ENCODE measurements around the gene APOBEC3G.

The APOBEC3G gene

GRCh38 chr22:39092111-39092862 is 15.2 kb downstream of the APOBEC3G start:
- no peak for FAIRE-seq

- no peak for FAIRE-seq
These were observed 17.8 kb downstream of the APOBEC3G start for GRCh38 chr22:39094717-39095389.

GRCh38 chr22:39095971-39096370 is 18.9 kb downstream of the APOBEC3G start:
- FAIRE-seq, result no peak

DNA sequence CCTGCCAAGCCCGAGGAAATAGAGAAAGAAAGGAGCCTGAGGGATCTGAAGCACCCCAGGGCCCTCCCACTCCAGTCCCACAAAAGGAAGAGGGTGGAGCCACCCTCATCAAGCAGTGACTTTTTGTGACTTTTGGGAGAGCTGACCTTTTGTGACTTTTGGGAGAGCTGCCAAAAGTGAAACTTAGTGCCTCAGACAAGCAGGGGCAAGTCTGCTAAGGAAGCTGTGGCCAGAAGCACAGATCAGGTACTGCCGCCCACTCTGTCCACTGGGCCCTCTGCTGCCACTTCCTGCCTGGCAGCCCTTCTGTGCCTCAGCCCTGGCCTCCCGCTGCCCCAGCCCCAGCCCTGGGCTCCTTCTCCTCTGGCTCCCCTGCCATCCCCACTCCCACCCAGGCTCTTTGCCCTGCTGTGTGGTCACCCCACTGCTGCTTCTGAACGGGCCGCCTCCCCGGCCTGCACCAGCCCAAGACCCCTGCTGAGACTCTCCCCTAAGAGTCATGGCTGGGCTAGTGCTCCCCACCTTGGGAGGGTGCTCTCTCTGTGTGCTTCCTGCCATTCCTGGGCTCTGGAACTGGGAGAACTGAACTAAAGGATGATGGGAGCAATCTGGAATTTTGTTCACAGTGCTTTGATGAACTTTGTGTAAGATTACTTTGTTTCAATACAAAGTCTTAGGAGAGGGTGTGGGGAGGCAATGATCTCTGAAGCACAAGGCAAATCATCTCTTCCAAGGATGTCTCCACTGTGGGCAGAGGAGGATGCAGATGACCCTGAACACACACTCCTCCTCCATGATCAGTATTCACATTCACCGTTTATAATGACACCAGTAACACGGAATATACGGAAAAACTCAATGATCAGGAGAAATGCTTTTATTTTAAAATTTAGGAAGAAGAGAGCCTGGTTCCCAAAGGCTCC is 20.3 kb downstream of the APOBEC3G start, which contains the start of gene APOBEC3H:
Gene APOBEC3H (plus strand): TSS at position 147 of the 923 bp plus-strand sequence. CDS start 3,035 bp downstream, outside the sequence.
- FAIRE-seq, result no peak

DNA sequence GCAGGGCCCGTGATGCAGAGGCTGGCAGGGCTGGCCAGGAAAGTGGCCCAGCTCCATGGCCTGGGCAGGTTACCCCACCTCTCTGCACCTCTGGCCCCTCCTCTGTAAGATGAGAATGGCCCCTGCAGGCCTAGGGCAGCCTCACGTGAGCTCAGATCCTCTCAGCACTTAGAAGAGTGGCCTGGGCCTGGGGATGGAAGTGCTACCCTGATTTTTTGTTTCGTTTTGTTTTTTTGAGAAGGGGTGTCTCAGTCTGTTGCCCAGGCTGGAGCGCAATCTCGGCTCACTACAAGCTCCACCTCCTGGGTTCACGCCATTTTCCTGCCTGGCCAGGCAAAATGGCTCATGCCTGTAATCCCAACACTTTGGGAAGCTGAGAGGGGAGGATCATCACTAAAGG is 21.0 kb downstream of the APOBEC3G start:
- no peak for FAIRE-seq

- FAIRE-seq, result no peak
These were observed 21.5 kb downstream of the APOBEC3G start for GRCh38 chr22:39098576-39098975.

- FAIRE-seq, result no peak
These were observed 24.2 kb downstream of the APOBEC3G start for GRCh38 chr22:39101226-39101625.

- FAIRE-seq, result no peak
These were observed 26.4 kb downstream of the APOBEC3G start for GRCh38 chr22:39103431-39103830.

DNA sequence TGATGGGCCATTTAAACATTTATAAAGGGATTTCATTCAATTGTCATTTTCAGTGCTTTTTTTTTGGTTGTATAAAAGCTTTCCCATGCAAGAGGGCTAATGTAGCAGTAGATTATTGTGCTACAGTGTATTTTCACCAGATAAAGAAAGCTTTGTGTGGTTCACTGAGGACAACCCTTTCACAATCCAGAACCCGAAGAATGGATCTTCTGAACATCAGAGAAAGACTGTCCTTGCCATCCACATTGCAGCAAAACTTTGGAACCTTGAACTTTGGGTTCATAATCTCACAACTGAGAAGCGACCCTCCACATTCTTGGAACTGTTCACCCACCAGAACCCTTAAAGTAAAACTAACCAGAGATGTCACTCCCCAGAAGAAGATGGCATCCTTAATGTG is 29.3 kb downstream of the APOBEC3G start:
- no peak for FAIRE-seq

GRCh38 chr22:39108487-39108886 is 31.4 kb downstream of the APOBEC3G start:
- FAIRE-seq, result no peak

DNA sequence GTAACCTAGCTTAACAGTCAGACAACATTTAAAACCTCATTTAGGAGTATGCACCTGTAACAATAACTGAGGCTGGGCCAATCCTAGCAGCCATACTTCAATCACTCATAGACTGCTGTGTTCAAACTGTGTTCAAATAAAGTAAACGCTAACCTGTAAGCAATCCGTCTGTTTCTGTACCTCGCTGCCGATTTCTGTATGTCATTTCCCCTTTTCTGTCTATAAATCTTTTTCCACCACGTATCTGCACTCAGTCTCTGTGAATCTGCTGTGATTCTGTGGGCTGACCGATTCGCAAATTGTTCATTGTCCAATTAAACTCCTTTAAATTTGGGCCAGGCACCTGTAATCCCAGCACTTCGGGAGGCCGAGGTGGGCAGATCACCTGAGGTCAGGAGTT is 32.3 kb downstream of the APOBEC3G start:
- FAIRE-seq, result no peak

GRCh38 chr22:39110631-39111561 is 33.8 kb downstream of the APOBEC3G start:
- no peak for FAIRE-seq

- no peak for FAIRE-seq
These were observed 37.0 kb downstream of the APOBEC3G start for GRCh38 chr22:39114112-39114511.

- no peak for FAIRE-seq
These were observed 38.5 kb downstream of the APOBEC3G start for GRCh38 chr22:39115570-39115969.

GRCh38 chr22:39115977-39116621 is 39.0 kb downstream of the APOBEC3G start:
- FAIRE-seq, result no peak

DNA sequence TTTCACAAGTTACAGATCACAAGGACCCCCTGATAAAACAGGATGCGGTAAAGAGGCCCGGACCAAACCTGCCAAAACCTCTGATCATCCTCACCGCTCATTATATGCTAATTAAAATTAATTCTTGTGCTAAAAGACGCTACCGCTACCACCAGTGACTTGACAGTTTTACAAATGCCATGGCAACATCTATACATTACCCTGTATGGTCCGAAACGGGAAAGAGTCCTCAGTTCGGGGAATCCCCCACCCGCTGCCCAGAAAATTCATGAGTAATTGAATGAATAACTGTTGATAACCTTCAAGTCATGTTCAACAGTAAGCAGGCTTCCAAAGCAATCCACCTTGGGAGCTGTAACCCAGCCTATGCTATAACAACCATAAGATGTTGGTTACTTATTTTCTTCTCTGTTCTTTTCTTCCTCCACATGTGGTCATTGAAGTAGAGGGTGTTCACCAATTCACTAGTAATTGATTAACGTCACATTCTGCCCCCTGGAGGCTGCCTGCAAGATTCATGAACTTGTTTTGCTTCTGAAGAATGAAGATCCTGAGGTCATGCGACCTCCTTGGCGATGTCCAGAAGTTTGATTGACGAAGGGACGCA is 40.6 kb downstream of the APOBEC3G start:
- FAIRE-seq, result no peak

DNA sequence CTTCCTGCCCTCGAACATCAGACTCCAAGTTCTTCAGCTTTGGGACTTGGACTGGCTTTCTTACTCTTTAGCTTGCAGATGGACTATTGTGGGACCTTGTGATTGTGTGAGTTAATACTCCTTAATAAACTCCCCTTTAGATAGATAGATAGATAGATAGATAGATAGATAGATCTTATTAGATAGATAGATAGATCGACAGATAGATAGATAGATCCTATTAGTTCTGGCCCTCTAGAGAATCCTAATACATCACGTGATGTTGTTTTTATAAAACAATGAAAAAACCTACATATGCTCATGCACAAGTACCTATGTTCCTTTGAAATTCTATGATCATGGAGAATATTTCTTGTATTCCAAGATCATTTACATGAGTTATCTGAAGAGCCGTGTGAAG is 43.9 kb downstream of the APOBEC3G start:
- no peak for FAIRE-seq

DNA sequence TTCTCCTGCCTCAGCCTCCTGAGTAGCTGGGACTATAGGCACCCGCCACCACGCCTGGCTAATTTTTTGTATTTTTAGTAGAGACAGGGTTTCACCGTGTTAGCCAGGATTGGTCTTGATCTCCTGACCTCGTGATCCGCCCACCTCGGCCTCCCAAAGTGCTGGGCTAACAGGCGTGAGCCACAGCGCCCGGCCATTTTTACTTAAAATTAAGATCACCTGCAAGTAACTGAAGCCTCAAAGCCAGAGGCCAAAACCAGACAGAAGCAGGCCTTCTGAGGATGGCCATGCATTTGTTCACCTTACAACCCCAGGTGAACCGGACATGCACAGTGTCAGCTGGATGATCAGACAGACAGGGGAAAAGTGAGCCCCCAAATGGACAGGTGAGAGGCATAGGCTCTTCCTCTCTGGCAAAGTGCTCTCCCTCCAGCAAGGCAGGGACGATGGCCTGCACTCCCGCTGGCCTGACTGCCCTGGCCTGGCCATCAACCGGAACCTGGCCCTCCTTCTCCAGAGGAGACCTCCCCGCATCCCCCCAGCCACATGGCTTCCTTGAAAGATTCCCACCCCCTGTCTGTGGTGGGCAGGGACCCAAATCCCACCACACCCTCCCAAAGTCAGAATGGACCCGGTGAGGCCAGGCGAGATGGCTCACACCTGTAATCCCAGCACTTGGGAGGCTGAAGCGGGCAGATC is 45.8 kb downstream of the APOBEC3G start:
- no peak for FAIRE-seq

DNA sequence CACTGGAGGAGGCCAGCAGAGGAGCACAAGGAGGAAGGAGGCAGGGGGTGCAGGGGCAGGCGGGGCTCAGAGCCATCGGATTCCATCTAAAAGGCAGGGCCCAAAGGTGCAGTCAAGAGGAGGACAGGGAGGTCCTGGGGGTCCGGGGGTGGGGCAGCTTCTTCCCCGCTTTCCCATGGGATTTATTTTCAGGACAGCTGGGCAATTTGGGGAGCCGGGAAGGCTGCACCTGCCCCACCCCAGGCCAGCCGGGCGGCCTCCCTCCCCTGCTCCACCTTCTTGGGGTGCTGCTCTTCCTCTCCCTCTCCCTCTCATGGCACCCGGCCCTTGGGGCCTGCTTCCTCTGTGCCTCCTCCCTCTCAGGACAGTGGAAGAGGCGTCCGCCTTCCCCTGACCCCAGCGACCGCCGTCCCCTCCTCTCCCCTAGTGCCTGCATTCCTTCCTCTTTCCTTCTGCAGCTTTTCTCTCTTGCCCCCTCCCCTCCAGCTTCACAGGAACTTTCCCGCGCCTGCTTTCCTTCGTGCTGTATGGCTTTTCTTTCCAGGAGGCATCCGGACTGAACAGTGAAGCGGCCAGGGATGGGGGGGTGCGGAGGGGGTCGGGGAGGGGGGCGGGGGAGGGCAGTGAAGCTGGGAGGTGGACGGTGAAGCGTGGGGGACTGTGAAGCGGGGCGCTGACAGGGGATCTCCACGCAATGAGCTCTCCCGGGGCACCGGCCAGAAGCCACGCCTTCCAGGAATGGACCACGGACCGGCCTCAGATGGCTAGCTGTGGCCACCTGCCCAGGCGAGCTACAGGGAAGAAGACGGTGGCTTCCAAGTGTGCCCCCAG is 46.9 kb downstream of the APOBEC3G start:
- no peak for FAIRE-seq

Measured in colon (tissue), 2 donors.